Thyroid gland (tissue), 4 donors: ENCODE data around the gene MAML3.

Experiments
- POLR2A ChIP-seq, 2 donors: fragments of 450-650 bp; IDR thresholded peaks; one replicate each; pipeline ENCODE4 v1.6.1; 2017; ENCODE audit warnings: antibody characterized with exemption in 2 of 2, mild to moderate bottlenecking in 2 of 2, moderate library complexity in 1 of 2
- TF ChIP-seq, protein P1 (sequence below), 6 experiments: fragments of 200-600 bp in 3 of 6; fragments of 450-650 bp in 3 of 6; sonication (generic) in 3 of 6; IDR thresholded peaks; one replicate each; pipeline ENCODE4 v1.5.1; 2016 to 2019; ENCODE audit warnings: antibody characterized with exemption in 6 of 6, mild to moderate bottlenecking in 2 of 6, inconsistent platforms in 1 of 6, moderate library complexity in 1 of 6

DNA sequence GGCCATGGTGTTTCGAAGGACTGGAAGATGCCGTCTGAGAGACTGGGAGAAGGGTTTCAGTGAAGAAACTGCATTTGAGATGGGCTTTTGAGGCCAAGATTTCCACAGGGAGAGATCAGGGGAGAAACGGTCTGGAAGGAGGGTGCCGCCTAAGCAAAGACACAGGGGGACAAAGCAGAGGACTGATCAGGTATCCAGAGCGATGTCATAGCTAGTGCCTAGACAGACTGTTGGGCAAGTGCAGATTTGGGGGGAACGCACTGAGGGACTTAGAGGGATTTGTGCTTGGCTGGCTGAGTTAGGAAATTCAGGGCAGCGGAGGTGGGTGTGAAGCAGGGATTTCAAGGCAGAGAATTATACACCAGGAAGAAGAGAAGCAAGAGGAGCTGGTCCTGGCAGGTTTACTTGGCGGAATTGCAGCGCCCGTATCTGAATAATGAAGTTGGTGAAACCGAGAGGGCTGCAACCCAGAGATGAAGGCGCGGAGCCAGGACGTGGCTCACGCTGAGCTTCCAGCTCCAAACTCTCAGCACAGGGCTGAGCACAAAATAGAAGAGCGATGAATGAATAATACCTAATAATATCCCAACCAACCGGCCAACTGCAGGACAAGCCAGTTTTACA, 106.9 kb downstream of the MAML3 start:
- TF ChIP-seq, protein P1, sequence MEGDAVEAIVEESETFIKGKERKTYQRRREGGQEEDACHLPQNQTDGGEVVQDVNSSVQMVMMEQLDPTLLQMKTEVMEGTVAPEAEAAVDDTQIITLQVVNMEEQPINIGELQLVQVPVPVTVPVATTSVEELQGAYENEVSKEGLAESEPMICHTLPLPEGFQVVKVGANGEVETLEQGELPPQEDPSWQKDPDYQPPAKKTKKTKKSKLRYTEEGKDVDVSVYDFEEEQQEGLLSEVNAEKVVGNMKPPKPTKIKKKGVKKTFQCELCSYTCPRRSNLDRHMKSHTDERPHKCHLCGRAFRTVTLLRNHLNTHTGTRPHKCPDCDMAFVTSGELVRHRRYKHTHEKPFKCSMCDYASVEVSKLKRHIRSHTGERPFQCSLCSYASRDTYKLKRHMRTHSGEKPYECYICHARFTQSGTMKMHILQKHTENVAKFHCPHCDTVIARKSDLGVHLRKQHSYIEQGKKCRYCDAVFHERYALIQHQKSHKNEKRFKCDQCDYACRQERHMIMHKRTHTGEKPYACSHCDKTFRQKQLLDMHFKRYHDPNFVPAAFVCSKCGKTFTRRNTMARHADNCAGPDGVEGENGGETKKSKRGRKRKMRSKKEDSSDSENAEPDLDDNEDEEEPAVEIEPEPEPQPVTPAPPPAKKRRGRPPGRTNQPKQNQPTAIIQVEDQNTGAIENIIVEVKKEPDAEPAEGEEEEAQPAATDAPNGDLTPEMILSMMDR (IDR thresholded peaks at IDR 0.05), result no peak
- no peak for TF ChIP-seq POLR2A (IDR thresholded peaks at IDR 0.05)
